ENCODE data around the gene CPM. TPM values are rescaled to one million over a fixed set of nuclear protein-coding genes. Genes with fewer than 3 reads are reported as not detected.
A peak's percentile ranks its signal among the peaks of the same experiment; 100 is the strongest.

CPM gene
- total and polyA plus RNA-seq, 2 of the 4 experiments (the other 2 are of a cell fraction), result 2.0 to 8.8 TPM

- H3K27ac ChIP-seq (ENCODE audit: insufficient read depth, low read length), result no peak overlapping the region
- no peaks in the 10 kb centered on the region; the same call in 1 of the 2 replicates for H3K27me3 ChIP-seq (ENCODE audit: control insufficient read depth, insufficient read depth, low read length)
- H3K23ac ChIP-seq (ENCODE audit: low read depth, low read length), result no peak overlapping the region
- in situ Hi-C loops (cut with MboI; ENCODE audit: low sequenced_read_pairs), result loop anchor here (5.0 kb wide), 1 partner anchor 202 kb away; no protein-coding TSS in a partner anchor
- H2BK15ac ChIP-seq (ENCODE audit: low read depth, low read length), result no peak overlapping the region
- no peak overlapping the region for H2AK5ac ChIP-seq (ENCODE audit: low read depth, low read length)
- no peaks in the 10 kb centered on the region for H3K36me3 ChIP-seq (ENCODE audit: control insufficient read depth, insufficient read depth, low read length)
- WGBS, 2 experiments (ENCODE audit: extremely low coverage in 2 of 2, insufficient read length in 1 of 2), result 69% methylated on average over 2 of the region's 5 CpGs; no CpG with 5 or more reads in 1 of the 2 experiments
- no peak for ATAC-seq (ENCODE audit: low read depth)
- no peaks in the 10 kb centered on the region for H3K9me3 ChIP-seq (ENCODE audit: control insufficient read depth, insufficient read depth, low read length)
- H3K9ac ChIP-seq (ENCODE audit: low read depth, low read length), result no peak overlapping the region
- no peaks in the 10 kb centered on the region for H3K4me1 ChIP-seq (ENCODE audit: control insufficient read depth, insufficient read depth, low read length)
- no peak overlapping the region for H2AK9ac ChIP-seq (replicated peaks; ENCODE audit: low read depth, low read length, poor library complexity)
- H3K9me1 ChIP-seq (ENCODE audit: insufficient read depth, low read length), result no peaks in the 10 kb centered on the region; the same call in 1 of the 2 replicates
- peak overlapping the region; percentile 5 for H2AFZ ChIP-seq (replicated peaks; ENCODE audit: low read length, poor library complexity)
- ChIA-PET CTCF (interaction anchor here (0.6 kb wide), 1 partner anchor 200 kb away, joined by 6 read pairs; no protein-coding TSS in a partner anchor), POLR2A (ENCODE audit: unreplicated experiment) (no interaction called here)
- H3K4me2 ChIP-seq (ENCODE audit: low read depth, low read length), result no peak overlapping the region
- H2BK5ac ChIP-seq (ENCODE audit: low read depth, low read length, poor library complexity, severe bottlenecking), result no peak overlapping the region
- dilution Hi-C loops (cut with HindIII; ENCODE audit: low sequenced_read_pairs, unreplicated experiment), result no loop called here
- H3K14ac ChIP-seq (replicated peaks; ENCODE audit: low read depth, low read length), result no peak overlapping the region
- H3K4me3 ChIP-seq (ENCODE audit: insufficient read depth, low read depth, low read length), result no peak overlapping the region
- H3K56ac ChIP-seq (ENCODE audit: extremely low read depth, insufficient read depth, low read length), result no peak overlapping the region
- TF ChIP-seq BHLHE40 (IDR thresholded peaks at IDR 0.05; ENCODE audit: low read depth, low read length) (no peak), RCOR1 (IDR thresholded peaks at IDR 0.05; ENCODE audit: insufficient replicate concordance, low read length) (no peak), MXI1 (IDR thresholded peaks at IDR 0.05; ENCODE audit: borderline replicate concordance, low read depth, low read length) (no peak), MAZ (IDR thresholded peaks at IDR 0.05; ENCODE audit: borderline replicate concordance, low read depth, low read length) (no peak), RAD21 (IDR thresholded peaks at IDR 0.05; ENCODE audit: low read length) (no peak), USF2 (IDR thresholded peaks at IDR 0.05; ENCODE audit: low read depth, low read length) (no peak), CTCF (conservative IDR thresholded peaks at IDR 0.05; ENCODE audit: low read depth, low read length) (no peak), NFE2L2 (IDR thresholded peaks at IDR 0.05; ENCODE audit: low read depth, low read length) (no peak), CEBPB (IDR thresholded peaks at IDR 0.05; ENCODE audit: low read depth, low read length) (no peak), MAFK (IDR thresholded peaks at IDR 0.05; ENCODE audit: low read depth, low read length) (no peak), ELK1 (IDR thresholded peaks at IDR 0.05; ENCODE audit: borderline replicate concordance, low read depth, low read length) (no peak), SMC3 (IDR thresholded peaks at IDR 0.05; ENCODE audit: low read depth, low read length) (no peak), RFX5 (IDR thresholded peaks at IDR 0.05; ENCODE audit: low read depth, low read length) (no peak), POLR2A (IDR thresholded peaks at IDR 0.05; ENCODE audit: low read depth, low read length) (no peak), CHD1 (IDR thresholded peaks at IDR 0.05; ENCODE audit: low read depth, low read length) (no peak), FOS (IDR thresholded peaks at IDR 0.05; ENCODE audit: low read depth, low read length) (no peak)
- H3K18ac ChIP-seq (ENCODE audit: low read depth, low read length), result no peak overlapping the region
- H3K79me1 ChIP-seq (ENCODE audit: low read depth in 1 of 2, low read length in 2 of 2), result no peaks in the 10 kb centered on the region
- H2BK20ac ChIP-seq (ENCODE audit: low read depth, low read length), result no peak overlapping the region
- no TSS peak for BruUV-seq (replicated peaks)
- H4K20me1 ChIP-seq (ENCODE audit: insufficient read depth, low read length), result no peaks in the 10 kb centered on the region
- intact Hi-C loops (cut with micrococcal nuclease), result no loop called here
- no peak overlapping the region for H4K8ac ChIP-seq (ENCODE audit: low read depth in 2 of 2, low read length in 2 of 2)
- no peak overlapping the region for H4K91ac ChIP-seq (ENCODE audit: insufficient read depth, low read depth, low read length)
- H2BK120ac ChIP-seq (ENCODE audit: low read depth, low read length), result no peak overlapping the region
- DNase-seq, result no peak
- no peak overlapping the region for H4K5ac ChIP-seq (ENCODE audit: low read depth, low read length)
- H3K4ac ChIP-seq (ENCODE audit: low read depth, low read length), result no peak overlapping the region
These were observed 63.0 kb downstream of the CPM start for GRCh38 chr12:68870011-68870410.
